GM11168 (cell line): Measurements from ENCODE around the gene UVRAG.

Source experiments
- in situ Hi-C: fragments of 300-500 bp; cut with MboI; formaldehyde crosslinking; loops from one replicate; pipeline ENCODE4 v1.12.0; 2022; ENCODE audit warnings: low sequenced_read_pairs; ENCODE audit not compliant: unreplicated experiment

The UVRAG gene

GRCh38 chr11:75993126-75993525 is 178.1 kb downstream of the UVRAG start:
- in situ Hi-C loops: no loop called here

DNA sequence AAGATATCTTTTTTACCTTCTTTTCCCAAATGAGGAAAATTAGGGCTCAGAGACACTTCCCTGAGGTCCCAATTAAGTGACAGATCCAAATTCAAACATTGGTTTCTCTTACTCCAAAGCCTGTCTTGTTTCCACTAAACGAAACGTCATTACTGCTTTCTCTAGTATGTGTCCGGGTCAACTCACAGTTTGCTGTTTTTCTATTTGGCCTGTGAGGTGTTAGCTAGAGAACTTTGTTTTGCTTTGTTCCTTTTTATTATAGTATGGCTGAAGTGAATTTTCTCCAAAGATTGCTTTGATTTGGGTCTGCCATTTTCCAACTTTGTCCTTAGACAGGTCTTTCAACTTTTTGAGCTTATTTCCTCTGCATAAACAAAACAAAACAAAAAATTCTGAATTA is 179.6 kb downstream of the UVRAG start:
- in situ Hi-C loops: no loop called here

GRCh38 chr11:75996523-75997442 is 181.8 kb downstream of the UVRAG start:
- in situ Hi-C loops: no loop called here

DNA sequence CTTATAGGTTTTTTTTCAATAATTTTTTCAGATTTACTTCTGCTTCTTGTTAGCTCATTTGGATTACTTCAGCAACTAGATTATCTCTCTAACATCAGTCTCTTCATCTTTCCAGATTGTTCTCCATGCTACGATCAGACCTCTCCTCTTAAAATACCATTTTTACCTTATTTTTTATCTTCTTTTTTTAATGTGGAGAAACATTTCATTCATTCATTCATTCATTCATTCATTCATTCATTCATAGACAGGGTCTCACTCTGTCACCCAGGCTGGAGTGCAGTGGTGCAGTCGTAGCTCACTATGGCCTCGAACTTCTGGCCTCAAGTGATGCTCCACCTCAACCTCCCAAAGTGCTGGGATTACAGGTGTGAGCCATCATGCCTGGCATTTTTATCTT is 189.4 kb downstream of the UVRAG start:
- in situ Hi-C loops: no loop called here

DNA sequence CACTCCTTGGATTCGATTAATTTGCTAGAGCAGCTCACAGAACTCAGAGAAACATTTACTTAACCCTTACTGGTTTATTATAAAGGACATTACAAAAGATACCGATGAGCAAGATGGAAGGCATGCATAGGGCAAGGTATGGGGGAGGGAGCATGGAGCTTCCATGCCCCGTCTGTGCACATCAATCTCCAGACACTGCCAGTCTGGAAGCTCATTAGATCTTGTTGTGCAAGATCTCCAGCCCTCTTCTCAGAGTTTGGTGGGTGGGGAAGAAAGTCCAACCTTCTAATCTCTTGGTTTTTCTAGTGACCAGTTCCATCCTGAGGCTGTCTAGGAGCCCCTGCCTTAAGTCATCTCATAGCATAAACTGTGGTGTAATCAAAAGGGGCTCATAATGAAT is 190.7 kb downstream of the UVRAG start:
- in situ Hi-C loops: no loop called here

- in situ Hi-C loops: no loop called here
Observed at GRCh38 chr11:76007166-76007565, 192.2 kb downstream of the UVRAG start.

DNA sequence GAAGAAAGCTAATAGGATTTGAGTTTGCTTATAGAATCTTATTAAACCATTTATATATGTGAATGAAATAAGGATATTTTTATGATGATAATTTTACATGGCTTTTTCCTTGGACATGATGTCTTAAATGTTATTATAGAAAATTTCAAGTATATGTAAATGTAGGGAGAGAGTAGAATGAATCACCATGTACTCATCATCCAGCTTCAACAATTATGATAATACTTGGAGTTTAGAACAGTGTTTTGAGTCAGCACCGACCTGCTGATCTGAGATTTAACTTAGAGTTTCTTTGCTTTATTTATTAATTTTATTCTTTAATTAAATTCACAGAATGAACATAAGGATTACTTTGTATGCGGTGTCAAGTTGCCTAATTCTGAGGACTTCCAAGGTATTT is 193.5 kb downstream of the UVRAG start:
- in situ Hi-C loops: no loop called here

DNA sequence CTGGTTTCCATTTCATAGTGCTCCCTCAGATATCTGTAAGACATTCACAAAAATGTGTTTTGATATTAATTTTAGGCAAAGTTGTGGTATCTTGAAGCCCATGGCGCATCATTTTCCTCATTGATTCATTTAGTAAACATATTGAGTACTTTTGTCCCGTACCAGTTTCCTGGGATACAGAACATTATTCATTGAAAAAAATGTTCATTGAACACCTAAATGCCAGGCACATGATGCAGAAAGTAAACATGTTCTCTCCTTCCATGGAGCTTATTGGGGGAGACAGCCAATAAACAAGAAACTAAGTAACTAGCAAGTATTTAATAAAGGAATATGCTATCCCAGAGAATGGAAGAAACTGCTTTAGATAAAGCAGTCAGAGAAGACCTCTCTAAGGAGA is 195.0 kb downstream of the UVRAG start:
- in situ Hi-C loops: no loop called here

- in situ Hi-C loops: no loop called here
Observed at GRCh38 chr11:76013526-76013925, 198.5 kb downstream of the UVRAG start.

GRCh38 chr11:76023236-76024068 is 208.4 kb downstream of the UVRAG start:
- in situ Hi-C loops: no loop called here

- in situ Hi-C loops: no loop called here
Observed at GRCh38 chr11:76025068-76025467, 210.1 kb downstream of the UVRAG start.

- in situ Hi-C loops: no loop called here
Observed at GRCh38 chr11:76025817-76026216, 210.8 kb downstream of the UVRAG start.

DNA sequence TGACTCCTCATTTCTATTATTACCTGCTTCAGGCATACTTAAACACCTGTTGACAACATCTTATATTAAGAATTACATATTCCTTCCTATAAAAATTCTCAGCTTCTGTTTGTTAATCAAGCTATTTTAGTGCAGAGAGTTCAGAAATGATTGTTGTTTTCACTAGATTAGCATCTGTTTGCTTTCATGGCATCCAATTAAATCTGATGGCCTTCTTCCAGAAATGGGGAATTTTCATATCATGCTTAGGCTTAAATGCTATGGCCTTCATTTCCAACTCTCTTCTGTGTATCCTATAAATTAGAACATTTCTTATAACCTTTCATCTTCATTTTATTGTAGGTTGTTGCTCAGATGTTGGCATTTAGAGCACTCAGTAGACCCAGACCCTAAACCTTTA is 211.3 kb downstream of the UVRAG start:
- in situ Hi-C loops: no loop called here

DNA sequence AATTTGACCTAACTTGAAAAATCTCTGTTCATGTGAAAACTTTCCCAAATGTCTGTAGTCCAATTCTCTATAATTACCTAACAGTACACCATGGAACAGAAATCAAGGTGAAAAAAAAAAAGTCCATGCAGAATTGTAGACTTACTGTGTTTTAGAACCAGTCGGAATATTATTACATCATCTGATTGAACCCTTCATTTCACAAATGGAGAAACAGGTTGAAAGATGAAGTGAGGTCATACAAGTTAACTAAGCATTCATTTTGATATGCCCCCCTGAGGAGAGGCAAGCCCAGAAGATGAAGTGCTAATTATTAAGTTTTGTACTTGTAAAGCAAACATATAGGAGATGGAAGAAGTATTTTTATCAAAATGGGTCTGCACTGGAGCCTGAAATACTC is 211.9 kb downstream of the UVRAG start:
- in situ Hi-C loops: no loop called here

DNA sequence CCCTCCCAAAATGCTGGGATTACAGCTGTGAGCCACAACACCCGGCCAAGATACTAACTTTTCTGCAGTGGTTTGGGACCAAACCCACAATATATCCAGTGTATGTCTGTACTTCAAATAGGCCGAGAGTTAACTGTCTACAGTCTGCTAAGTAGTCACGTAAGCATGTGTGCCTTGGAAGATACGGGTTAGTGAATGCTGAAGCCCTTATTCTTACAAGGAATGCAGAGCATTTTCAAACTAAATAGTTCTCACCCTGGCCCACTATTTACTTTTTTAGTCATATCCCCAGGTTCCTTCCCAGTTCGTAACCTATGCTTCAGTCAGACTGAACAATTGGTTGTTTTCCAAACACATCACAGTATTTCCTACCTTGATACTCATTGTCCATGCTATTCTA is 215.3 kb downstream of the UVRAG start:
- in situ Hi-C loops: no loop called here

DNA sequence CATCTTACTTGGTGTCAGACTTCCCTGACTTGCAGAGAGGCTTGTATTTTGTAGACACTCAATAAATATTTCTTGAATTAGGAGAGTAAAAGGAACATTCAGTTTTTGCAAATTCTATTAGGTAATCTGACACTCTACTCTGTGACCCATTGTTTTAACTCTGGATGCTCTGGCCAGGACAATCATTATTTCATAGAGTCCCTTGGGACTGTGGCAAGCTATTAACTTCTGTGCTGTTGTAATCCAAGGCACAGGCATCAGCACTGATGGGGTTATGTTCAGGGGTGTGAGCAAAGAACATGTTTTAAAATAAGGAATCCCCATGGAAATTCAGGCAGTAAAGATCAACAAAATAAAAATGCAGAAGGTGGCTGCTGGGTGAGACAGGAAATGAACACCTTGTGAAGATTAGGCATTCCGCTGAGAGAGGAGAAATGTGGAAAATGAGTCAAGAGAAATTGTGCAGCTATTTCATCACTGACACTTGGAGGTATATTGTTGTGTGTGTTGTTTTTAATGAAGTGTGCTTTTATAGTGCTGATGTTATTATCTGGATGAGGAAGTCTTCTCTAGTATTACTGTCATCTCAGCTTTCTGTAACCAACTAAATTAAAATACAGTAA is 216.1 kb downstream of the UVRAG start:
- in situ Hi-C loops: no loop called here

DNA sequence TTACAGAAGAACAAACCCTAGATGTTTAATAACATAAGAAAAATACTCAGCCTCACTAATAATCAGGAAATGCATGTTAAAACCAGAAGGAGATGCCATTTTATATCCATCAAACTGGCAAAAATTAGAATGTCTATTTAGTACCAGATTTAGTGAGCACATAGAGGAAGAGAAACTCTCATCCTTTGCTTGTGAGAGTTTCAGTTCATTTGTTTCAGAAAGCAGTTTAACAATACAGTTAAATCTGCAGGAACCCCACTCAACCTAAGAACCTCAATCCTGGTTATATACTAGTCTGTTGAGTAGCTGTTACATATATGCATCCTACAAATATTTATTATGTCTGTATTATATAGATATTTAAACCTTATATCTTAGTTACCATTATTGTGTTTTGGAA is 218.7 kb downstream of the UVRAG start:
- in situ Hi-C loops: no loop called here

- in situ Hi-C loops: no loop called here
Observed at GRCh38 chr11:76035020-76035419, 220.0 kb downstream of the UVRAG start.

DNA sequence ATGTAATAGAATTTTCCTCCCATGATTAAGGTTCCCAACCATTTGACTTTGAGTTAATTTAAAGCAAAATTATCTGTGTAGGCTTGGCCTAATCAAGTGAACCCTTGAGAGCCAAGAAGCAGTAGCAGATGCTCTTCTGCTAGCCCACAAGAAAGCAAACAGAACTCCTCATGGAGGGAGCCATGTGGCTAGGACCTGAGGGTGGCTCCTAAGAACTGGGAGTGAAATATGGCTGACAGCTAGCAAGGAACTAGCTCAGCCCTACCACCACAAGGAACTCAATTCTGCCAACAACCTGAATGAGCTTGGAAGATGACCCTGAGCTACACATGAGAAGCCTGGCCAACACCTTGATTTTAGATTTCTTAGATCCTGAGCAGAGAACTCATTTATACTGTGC is 223.6 kb downstream of the UVRAG start:
- in situ Hi-C loops: no loop called here

DNA sequence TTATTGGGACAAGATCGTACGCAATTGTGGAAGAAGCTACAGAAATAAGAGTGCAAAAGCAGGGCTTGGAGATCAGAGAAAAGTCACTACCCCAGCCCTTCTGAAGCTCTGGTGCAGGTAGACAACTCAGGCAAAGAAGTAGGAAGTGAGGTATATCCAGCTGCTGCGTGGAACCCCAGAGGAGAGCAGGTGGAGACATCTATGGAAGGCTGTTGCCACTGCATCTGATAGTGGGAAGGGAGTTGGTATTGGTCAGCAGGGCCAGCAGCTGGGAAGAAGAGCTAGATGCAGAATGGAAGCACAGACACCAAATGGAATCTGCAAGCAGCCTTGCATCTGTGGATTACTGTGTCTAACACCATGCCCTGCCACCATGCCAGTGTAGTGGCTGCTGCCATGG is 226.2 kb downstream of the UVRAG start:
- in situ Hi-C loops: no loop called here

GRCh38 chr11:76044750-76045320 is 229.8 kb downstream of the UVRAG start:
- in situ Hi-C loops: no loop called here
